Measurements from ENCODE around the gene CGNL1.

Gene CGNL1

DNA sequence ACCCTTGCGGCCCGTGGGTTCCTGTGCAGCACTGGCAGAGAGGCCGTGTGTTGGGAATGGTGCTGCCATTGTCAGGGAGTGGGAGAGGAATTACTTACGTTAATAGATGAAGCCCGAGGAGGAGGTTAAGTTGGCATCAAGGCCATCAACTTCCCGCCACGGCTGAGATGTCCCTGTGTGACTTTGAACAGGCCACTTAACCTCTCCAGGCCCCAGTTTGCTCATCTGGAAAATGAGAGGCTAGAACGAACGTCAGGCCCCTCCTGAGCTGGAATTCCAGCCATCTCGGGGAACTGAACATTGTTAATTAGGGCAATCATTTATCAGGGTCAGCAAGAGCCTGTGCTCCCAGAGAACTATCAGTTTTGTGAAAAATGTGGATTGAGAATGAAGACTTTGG lies 124.0 kb downstream of the CGNL1 start:
- no peak for DNase-seq

- no peak for DNase-seq
These were observed 124.8 kb downstream of the CGNL1 start for GRCh38 chr15:57500979-57501576.

DNA sequence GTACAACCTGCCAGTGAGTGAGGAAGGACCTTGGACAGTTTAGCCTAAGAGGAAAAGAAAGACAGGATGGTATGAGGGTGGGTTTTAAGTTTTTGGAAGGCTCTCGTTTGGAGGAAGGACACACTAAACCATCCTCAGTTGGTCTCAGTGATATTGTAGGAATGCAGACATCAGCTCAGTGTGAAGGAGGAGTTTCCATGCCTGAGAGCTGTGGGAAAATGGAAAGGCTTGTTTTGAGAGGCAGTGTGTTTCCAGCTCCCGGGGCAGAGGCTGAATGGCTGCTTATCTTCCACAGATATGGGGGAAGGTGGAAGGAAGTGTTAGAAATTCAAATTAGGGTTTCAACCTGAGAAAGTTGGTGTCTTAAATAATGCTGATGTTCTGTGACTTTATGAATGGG lies 125.8 kb downstream of the CGNL1 start:
- DNase-seq: no peak

- no peak for DNase-seq
These were observed 126.9 kb downstream of the CGNL1 start for GRCh38 chr15:57503051-57503702.

- DNase-seq: no peak
These were observed 127.8 kb downstream of the CGNL1 start for GRCh38 chr15:57503911-57504598.

DNA sequence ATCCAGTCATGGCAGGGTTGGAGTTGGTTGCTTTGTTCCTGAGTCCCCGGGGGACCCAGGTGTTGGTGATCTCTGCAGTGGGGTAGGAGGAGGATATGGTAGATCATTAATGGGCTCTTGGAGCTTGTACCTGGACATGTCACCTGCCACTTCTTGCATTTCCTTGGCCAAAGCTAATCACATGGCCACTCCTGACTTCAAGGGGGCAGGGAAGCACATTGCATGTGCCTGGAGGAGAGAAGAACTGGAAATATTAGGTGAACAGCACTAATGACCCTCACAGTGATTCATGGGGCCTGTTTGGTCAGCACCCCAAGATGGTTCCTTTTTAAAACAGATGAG lies 128.3 kb downstream of the CGNL1 start:
- no peak for DNase-seq

DNA sequence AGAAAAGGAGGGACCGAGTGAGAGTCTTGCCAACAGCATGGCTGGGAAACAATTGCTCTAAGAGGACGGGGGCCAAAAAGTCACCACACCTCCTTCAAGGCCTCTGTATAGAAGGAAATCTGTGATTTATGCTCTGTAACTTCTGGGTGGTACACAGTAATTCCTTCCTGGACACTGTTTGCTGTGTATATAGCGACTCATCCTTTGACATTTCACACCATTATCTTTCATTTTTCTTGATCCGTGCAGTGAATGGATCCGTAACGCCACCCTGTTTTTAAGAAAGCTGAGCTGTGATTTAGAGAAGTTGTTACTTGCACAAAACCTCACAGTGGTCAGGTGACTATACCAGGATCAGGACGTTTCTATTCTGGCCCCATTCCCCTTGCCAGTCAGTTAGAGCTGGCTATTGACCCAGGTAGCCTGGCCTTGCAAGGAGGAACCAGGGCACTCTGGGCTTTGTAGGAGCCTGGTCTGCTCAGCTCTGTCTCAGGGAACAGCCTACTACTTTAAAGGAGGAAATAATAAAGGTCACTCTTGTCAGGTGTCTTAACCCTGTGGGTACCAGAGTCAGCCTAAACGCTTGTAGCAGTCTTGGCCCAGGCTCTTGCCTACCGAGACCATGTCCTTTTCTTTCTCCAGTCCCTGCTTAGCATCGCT lies 128.9 kb downstream of the CGNL1 start:
- DNase-seq: no peak

DNA sequence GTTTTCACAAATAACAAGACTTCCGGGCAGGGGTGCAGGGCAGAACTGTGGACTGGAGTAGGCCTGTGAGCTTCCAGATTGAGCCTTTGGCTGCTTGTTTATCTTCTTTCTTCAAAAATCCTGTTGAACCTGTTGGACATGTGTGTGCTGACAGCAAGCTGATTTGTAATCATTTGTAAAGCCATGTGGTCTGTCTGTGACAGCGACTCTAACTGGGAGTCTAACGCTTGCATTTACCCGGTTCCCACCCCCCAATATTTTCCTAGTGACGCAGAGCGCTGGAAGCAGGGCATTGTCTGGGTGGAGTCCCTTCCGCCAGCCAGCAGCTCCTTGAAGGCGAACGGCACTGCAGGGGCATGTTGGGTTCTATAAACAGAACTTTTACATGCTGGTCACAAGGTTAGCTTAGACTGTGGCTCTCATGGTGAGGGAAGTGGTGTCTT lies 129.7 kb downstream of the CGNL1 start:
- no peak for DNase-seq

- no peak for DNase-seq
These were observed 130.1 kb downstream of the CGNL1 start for GRCh38 chr15:57506422-57506821.

DNA sequence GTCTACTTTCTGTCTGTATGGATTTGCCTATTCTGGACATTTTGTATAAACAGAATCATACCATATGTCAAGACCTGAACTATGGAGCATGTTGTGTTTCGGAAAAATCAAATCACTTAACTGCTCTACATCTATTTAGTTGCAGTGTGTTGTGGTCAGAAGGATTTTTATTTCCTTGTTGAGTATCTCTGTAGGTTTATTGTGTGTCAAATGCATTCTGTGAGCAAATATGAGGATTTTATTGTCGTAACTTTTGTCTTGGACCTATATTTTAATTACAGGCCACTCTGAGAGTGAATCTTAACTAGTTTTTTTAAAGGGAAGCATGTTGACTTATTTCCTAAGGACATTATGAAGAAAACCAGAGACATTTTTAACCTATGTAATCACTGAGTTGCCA lies 130.8 kb downstream of the CGNL1 start:
- DNase-seq: no peak

- no peak for DNase-seq
These were observed 132.8 kb downstream of the CGNL1 start for GRCh38 chr15:57509126-57509525.

DNA sequence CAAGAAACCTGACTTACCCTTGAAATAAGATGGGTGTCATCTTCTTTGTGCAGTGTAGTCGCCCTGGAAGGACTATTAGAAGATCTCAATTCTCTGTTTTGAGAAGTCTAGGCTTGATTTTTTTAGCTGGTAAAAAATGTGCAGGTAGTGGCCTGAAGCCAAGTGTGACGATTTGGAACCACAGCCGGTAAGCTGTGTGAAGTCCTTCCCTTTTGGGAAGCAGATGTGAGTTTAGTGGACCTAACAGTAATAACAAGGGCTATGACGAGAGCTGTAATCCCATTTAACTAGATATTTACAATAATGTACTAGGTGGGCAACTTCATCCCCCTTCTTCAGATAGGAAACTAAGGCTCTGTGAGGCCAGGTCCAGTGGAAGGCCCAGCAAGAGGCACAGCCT lies 133.7 kb downstream of the CGNL1 start:
- DNase-seq: no peak

DNA sequence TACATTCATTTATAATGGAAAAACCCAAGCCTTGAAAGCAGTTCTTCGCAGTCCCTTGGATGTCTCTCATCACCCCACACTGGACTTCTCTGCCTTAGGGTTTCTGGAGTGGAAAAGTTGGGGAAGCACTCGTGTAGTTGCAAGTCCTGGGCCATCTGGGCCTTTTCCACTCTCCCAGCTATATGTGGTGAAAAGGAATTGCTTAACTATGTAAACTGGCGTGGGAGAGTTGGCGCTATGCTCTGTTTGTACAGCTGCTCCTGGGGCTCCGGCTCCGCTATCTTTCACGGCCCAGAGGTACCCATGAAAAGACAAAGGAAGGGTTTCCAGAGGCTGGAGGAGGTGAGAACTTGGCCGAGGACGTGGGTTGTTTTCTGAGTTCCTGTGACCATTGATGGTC lies 134.3 kb downstream of the CGNL1 start:
- no peak for DNase-seq

DNA sequence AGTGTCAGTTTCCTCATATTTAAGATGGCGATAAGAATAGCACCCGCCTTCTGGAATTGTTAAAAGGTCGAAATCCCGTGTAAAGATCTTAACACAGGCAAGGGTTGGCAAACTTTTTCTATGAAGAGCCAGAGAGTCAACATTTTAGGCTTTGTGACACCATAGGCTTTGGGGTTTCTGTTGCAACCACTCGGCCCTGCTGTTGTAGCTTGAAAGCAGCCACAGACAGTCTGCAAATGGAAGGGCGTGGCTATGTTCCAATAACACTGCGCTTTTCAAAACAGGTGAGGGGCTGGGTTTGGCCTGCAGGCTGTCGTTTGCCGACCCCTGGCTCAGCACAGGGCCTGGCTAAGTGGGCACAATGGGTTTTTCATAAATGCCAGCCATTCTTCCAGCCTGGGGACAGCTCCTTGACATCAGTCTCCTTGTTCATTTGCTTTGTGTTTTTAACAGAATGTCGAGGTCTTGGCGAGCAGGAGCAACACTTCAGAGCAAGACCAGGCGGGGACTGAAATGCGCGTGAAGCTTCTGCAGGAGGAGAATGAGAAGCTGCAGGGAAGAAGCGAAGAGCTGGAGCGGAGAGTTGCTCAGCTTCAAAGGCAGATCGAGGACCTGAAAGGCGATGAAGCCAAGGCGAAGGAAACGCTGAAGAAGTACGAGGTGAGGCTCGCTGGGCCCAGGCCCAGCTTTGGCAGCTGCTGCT lies 140.2 kb downstream of the CGNL1 start:
- DNase-seq: no peak

DNA sequence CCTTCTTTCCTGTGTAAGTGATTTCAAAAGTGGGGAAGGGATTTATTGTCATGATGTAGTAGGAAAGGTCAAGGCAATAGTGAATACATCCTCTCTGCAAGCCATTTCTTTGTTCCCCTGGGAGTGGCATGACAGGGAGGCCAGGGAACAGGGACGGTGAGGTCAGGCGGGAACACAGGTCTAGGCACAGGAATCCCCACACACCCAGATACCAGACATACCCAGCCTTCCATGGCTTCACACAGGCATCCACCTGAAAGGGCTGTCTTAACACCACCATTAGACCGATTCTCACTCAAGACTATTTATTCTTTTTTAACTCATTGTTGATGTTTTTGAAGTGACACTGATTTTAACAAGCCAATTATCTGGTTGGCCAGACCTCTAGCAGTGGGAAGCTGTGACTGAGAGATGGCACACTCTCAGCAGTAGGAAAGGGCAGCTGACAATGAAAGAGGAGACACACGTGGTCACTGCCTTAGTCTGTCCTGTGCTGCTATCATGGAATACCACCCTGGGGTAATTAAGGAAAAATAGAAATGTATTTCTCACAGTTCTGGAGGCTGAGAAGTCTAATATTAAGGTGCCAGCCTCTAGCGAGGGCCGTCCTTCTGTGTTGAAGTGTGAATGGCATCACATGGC lies 140.8 kb downstream of the CGNL1 start:
- DNase-seq: no peak

GRCh38 chr15:57518779-57519405 lies 142.6 kb downstream of the CGNL1 start:
- no peak for DNase-seq

- DNase-seq: no peak
These were observed 143.5 kb downstream of the CGNL1 start for GRCh38 chr15:57519806-57520205.

- no peak for DNase-seq
These were observed 145.2 kb downstream of the CGNL1 start for GRCh38 chr15:57521503-57521902.

DNA sequence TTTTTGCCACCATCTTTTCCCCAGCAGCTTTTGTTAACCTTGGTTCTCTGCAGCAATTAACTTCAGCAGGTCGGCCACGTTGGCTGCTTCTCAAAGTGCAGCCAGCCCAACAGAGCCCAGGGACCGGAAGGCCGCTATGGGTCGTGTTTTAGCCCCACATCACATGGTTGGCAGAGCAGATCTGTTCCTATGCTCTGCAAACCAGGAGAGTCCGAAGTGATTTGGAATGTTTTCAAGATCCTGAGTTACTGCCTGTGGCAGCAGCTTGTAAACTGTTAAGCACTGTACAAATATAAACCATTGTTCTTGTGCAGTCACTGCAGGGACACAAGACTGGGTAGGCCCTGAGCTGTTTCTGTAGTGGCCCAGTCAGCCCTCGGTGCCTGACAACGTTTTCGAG lies 145.8 kb downstream of the CGNL1 start:
- DNase-seq: no peak

GRCh38 chr15:57525581-57525980 lies 149.3 kb downstream of the CGNL1 start:
- no peak for DNase-seq

- no peak for DNase-seq
These were observed 149.8 kb downstream of the CGNL1 start for GRCh38 chr15:57526076-57526475.

GRCh38 chr15:57526615-57527014 lies 150.3 kb downstream of the CGNL1 start:
- DNase-seq: no peak

Data from T-helper 2 cell (primary cell).